ENCODE data around the gene ZBTB17. TPM values are rescaled to one million over a fixed set of nuclear protein-coding genes. Genes with fewer than 3 reads are reported as not detected.

ZBTB17 gene
- total and polyA plus RNA-seq, 9 of the 15 experiments (the other 6 are each of a cell fraction or from before 2014, with no cell fraction given): 1.1 to 53.4 (median 29.6) TPM

DNA sequence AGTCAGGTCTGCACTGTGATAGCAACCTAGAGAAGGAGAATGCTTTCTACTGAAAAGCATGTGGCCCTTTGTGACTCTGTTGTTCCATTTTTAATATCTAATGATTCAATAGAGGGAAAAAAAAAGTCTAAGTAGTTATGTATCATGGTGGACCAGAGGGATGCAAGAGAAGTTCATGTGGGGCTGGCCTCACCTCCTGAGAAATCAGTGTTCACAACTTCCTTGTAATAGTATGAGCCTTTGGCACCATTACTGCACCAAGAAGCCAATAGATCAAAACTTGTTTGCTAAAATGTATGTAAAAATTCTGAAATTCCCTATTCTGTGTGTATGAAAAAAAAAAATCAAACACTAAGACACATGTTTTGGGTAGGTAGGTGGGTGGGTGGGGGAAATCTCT is 5.0 kb downstream of the ZBTB17 start:
- H3K9me1 ChIP-seq (ENCODE audit: control insufficient read depth, insufficient read depth, low read length): no peaks in the 10 kb centered on the region
- in situ Hi-C loops (cut with MboI) (no loop called here), intact Hi-C loops (cut with micrococcal nuclease) (no loop called here)
- no TSS peak for BruUV-seq (replicated peaks)
- H4K20me1 ChIP-seq (replicated peaks; ENCODE audit: control insufficient read depth, insufficient read depth, low read length): no peaks in the 10 kb centered on the region
- TF ChIP-seq GTF2E2 (tag; IDR thresholded peaks at IDR 0.05): no peak
- TF ChIP-seq ADNP (tag; IDR thresholded peaks at IDR 0.05): no peak
- ChIA-PET POLR2A (no interaction called here), CTCF (ENCODE audit: low intra/inter-chr PET ratio) (no interaction called here)
- H3K4me1 ChIP-seq (replicated peaks in 1 of 2; ENCODE audit: control insufficient read depth in 2 of 2, insufficient read depth in 2 of 2, low read length in 2 of 2): peaks cover 7 to 11% of the 10 kb centered on the region in 2 experiments; a peak in 3 of 5 replicates
- H3K27me3 ChIP-seq (ENCODE audit: control insufficient read depth in 2 of 2, insufficient read depth in 2 of 2, low read length in 2 of 2): no peaks in the 10 kb centered on the region
- no peaks in the 10 kb centered on the region for H3K9me3 ChIP-seq (replicated peaks; ENCODE audit: control insufficient read depth, insufficient read depth, low read depth, low read length)
- ATAC-seq (no peak), DNase-seq (ENCODE audit: extremely low read depth in 1 of 4, low spot score in 3 of 4) (no peak), FAIRE-seq (no peak)
- peaks cover 59% of the 10 kb centered on the region for H3K36me3 ChIP-seq (ENCODE audit: control insufficient read depth, insufficient read depth, low read length)
- no peak overlapping the region for H2AFZ ChIP-seq (ENCODE audit: low read depth, low read length)
- H3K4me3 ChIP-seq: no peak overlapping the region
- peaks cover 52% of the 10 kb centered on the region for H3K79me2 ChIP-seq (ENCODE audit: control insufficient read depth, insufficient read depth, low read length)
- no peak overlapping the region for H3K4me2 ChIP-seq (ENCODE audit: insufficient read depth, low read length)
- H3K9ac ChIP-seq (ENCODE audit: insufficient read depth in 1 of 2, low read depth in 2 of 2, low read length in 2 of 2): no peak overlapping the region
- no peak overlapping the region for H3K27ac ChIP-seq (ENCODE audit: extremely low read depth, low read depth, low read length)

DNA sequence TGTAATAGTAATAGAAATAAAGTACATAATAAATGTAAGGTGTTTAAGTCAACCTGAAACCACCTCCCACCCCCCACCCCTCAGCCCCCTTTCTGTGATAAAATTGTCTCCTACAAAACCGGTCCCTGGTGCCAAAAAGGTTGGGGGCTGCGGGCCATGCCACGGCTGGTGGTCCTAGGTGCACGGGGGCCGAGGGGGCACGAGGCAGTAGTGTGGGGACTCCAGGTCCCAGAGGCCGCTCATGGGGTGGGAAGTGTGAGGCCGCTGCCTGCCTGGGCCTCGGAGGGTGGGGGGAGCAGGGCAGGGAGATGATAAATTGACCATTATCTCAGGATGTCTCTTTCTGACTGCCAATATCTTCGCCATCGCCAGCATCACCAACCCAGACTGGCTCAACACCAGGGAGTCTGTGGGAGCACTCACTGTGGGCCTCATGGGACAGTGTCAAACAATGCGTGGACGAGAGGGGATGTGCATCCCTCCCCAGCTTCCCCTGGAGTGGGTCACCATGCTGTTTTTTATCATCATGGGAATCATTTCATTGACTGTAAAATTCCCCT is 6.5 kb downstream of the ZBTB17 start:
- TF ChIP-seq MTA2 (IDR thresholded peaks at IDR 0.05; ENCODE audit: low read depth): no peak
- TF ChIP-seq RBFOX2 (IDR thresholded peaks at IDR 0.05; ENCODE audit: low read depth, low read length): peak; percentile 24; the same call in 1 of the 2 replicates
- POLR2A ChIA-PET: interaction anchor here (0.6 to 1.2 kb wide), 3 partner anchors 10 to 32 kb away, joined by 3 to 4 read pairs (median 4); no protein-coding TSS in a partner anchor
- Histone ChIP-seq H3K27ac (ENCODE audit: extremely low read depth, low read depth, low read length) (no peak overlapping the region), H3K79me2 (ENCODE audit: control insufficient read depth, insufficient read depth, low read length) (peaks cover 51% of the 10 kb centered on the region), H3K4me3 (no peak overlapping the region), H3K9ac (ENCODE audit: insufficient read depth in 1 of 2, low read depth in 2 of 2, low read length in 2 of 2) (no peak overlapping the region), H3K9me3 (replicated peaks; ENCODE audit: control insufficient read depth, insufficient read depth, low read depth, low read length) (no peaks in the 10 kb centered on the region), H3K27me3 (ENCODE audit: control insufficient read depth in 2 of 2, insufficient read depth in 2 of 2, low read length in 2 of 2) (no peaks in the 10 kb centered on the region), H3K4me2 (ENCODE audit: insufficient read depth, low read length) (no peak overlapping the region), H3K36me3 (ENCODE audit: control insufficient read depth, insufficient read depth, low read length) (peaks cover 68% of the 10 kb centered on the region), H2AFZ (ENCODE audit: low read depth, low read length) (no peak overlapping the region), H3K9me1 (ENCODE audit: control insufficient read depth, insufficient read depth, low read length) (no peaks in the 10 kb centered on the region), H3K4me1 (replicated peaks in 1 of 2; ENCODE audit: control insufficient read depth in 2 of 2, insufficient read depth in 2 of 2, low read length in 2 of 2) (peaks cover 1 to 2% of the 10 kb centered on the region in 2 experiments; a peak in 3 of 5 replicates), H4K20me1 (replicated peaks; ENCODE audit: control insufficient read depth, insufficient read depth, low read length) (no peaks in the 10 kb centered on the region)
- WGBS (ENCODE audit: insufficient coverage, low coverage, missing lambda C conversion rate): 98% methylated on average over 13 of the region's 13 CpGs
- DNase-seq (ENCODE audit: extremely low read depth in 1 of 4, low spot score in 3 of 4) (no peak), FAIRE-seq (no peak), ATAC-seq (no peak)
- in situ Hi-C loops (cut with MboI): no loop called here
- BruUV-seq (replicated peaks): no TSS peak
- CTCF ChIA-PET (ENCODE audit: low intra/inter-chr PET ratio): no interaction called here
- intact Hi-C loops (cut with micrococcal nuclease): no loop called here

All from K562 (cell line).